Neuronal stem cell (in vitro differentiated cells): ENCODE data around the gene NAAA. TPM values are rescaled to one million over a fixed set of nuclear protein-coding genes. Genes with fewer than 3 reads are reported as not detected.

Experiments used
- DNase-seq: peaks from one replicate; pipeline ENCODE4 v3.0.0-alpha.2; 2013; ENCODE audit warnings: low spot score
- H2AFZ ChIP-seq: one replicate; pipeline ENCODE4 v1.6.1; 2013; ENCODE audit warnings: mild to moderate bottlenecking, low read length, inconsistent platforms
- H2AK5ac ChIP-seq: 2 replicates; pipeline ENCODE4 v1.6.1; 2013; ENCODE audit warnings: low read depth, mild to moderate bottlenecking, inconsistent platforms, low read length, moderate library complexity, mixed read lengths
- H2BK120ac ChIP-seq: 2 replicates; pipeline ENCODE4 v1.6.1; 2013; ENCODE audit warnings: low read depth, mild to moderate bottlenecking, inconsistent platforms, low read length, moderate library complexity, mixed read lengths
- H2BK12ac ChIP-seq: one replicate; pipeline ENCODE4 v1.6.1; 2013; ENCODE audit warnings: low read length, inconsistent platforms
- H2BK15ac ChIP-seq: 2 replicates; pipeline ENCODE4 v1.6.1; 2013; ENCODE audit warnings: mild to moderate bottlenecking, low read length, inconsistent platforms, mixed read lengths
- H2BK5ac ChIP-seq: one replicate; pipeline ENCODE4 v1.6.1; 2013; ENCODE audit warnings: inconsistent platforms, mild to moderate bottlenecking, low read length, moderate library complexity
- H3K14ac ChIP-seq: one replicate; pipeline ENCODE4 v1.6.1; 2013; ENCODE audit warnings: low read length, inconsistent platforms
- H3K18ac ChIP-seq: 2 replicates; pipeline ENCODE4 v1.6.1; 2013; ENCODE audit warnings: low read length, inconsistent platforms
- H3K23ac ChIP-seq: 2 replicates; pipeline ENCODE4 v1.6.1; 2013; ENCODE audit warnings: low read depth, mild to moderate bottlenecking, mixed read lengths, low read length, inconsistent platforms; ENCODE audit not compliant: poor library complexity
- H3K27ac ChIP-seq: replicated peaks from 3 replicates; pipeline ENCODE4 v1.5.1; 2013; ENCODE audit warnings: low read length, inconsistent platforms
- H3K27me3 ChIP-seq, 3 experiments: 2 replicates each; pipeline ENCODE4 v1.6.1; 2013; ENCODE audit warnings: low read length in 3 of 3, mild to moderate bottlenecking in 2 of 3, inconsistent platforms in 1 of 3, low read depth in 1 of 3, mixed read lengths in 1 of 3, moderate library complexity in 1 of 3; ENCODE audit not compliant: control insufficient read depth in 3 of 3, insufficient read depth in 3 of 3
- H3K36me3 ChIP-seq, 2 donors: replicated peaks in 1 of 2; 2 replicates each; pipeline ENCODE4 v1.6.1; 2013; ENCODE audit warnings: low read length in 2 of 2; ENCODE audit not compliant: control insufficient read depth in 2 of 2, insufficient read depth in 2 of 2
- H3K4ac ChIP-seq: 2 replicates; pipeline ENCODE4 v1.6.1; 2013; ENCODE audit warnings: inconsistent platforms, mild to moderate bottlenecking, low read length, moderate library complexity
- H3K4me1 ChIP-seq, 2 donors: 1 replicate in 1 of 2; 2 replicates in 1 of 2; pipeline ENCODE4 v1.6.1; 2013; ENCODE audit warnings: low read length in 2 of 2, low read depth in 1 of 2; ENCODE audit not compliant: control insufficient read depth in 2 of 2, insufficient read depth in 1 of 2
- H3K4me2 ChIP-seq: one replicate; pipeline ENCODE4 v1.6.1; 2013; ENCODE audit warnings: mild to moderate bottlenecking, low read length, inconsistent platforms; ENCODE audit not compliant: insufficient read depth, poor library complexity, severe bottlenecking
- H3K4me3 ChIP-seq, 2 donors: 2 replicates each; pipeline ENCODE4 v1.5.1; 2013; ENCODE audit warnings: low read length in 2 of 2, mild to moderate bottlenecking in 2 of 2, inconsistent platforms in 1 of 2, moderate library complexity in 1 of 2
- H3K79me1 ChIP-seq: one replicate; pipeline ENCODE4 v1.6.1; 2013; ENCODE audit warnings: low read depth, mild to moderate bottlenecking, inconsistent platforms, low read length, moderate library complexity
- H3K9ac ChIP-seq: one replicate; pipeline ENCODE4 v1.6.1; 2013; ENCODE audit warnings: mild to moderate bottlenecking, low read depth, low read length, inconsistent platforms; ENCODE audit not compliant: poor library complexity
- H3K9me3 ChIP-seq, 2 donors: replicated peaks in 1 of 2; 2 replicates each; pipeline versions ENCODE3 to v1.6.1; 2013; ENCODE audit warnings: low read length in 2 of 2, mild to moderate bottlenecking in 2 of 2, inconsistent platforms in 1 of 2, low read depth in 1 of 2, mixed read lengths in 1 of 2, moderate library complexity in 1 of 2; ENCODE audit not compliant: control insufficient read depth in 2 of 2, insufficient read depth in 1 of 2
- H4K8ac ChIP-seq: one replicate; pipeline ENCODE4 v1.6.1; 2013; ENCODE audit warnings: low read depth, mild to moderate bottlenecking, inconsistent platforms, low read length, moderate library complexity
- H4K91ac ChIP-seq: one replicate; pipeline ENCODE4 v1.6.1; 2013; ENCODE audit warnings: low read length, low read depth, mild to moderate bottlenecking, inconsistent platforms; ENCODE audit not compliant: poor library complexity
- WGBS, 2 donors: extraction: QIAGEN DNeasy Blood & Tissue Kit; methylation state at CpG; one replicate each; pipeline ENCODE4 v1.1.7; 2013; ENCODE audit warnings: missing lambda C conversion rate in 2 of 2, mixed read lengths in 1 of 2; ENCODE audit not compliant: insufficient read length in 2 of 2, insufficient replicate concordance in 1 of 2; ENCODE audit errors: extremely low coverage in 2 of 2; 5-methylcytosine and 5-hydroxymethylcytosine counted together
- polyA plus RNA-seq, 2 experiments: library from polyadenylated mRNA; stranded (reverse); fragments of 200-250 nt; gene quantifications; one replicate each; pipeline ENCODE4 v1.2.3, GENCODE V29; 2013

The NAAA gene
- polyA plus RNA-seq (2013, experiment 1 of 2): 1.7 TPM
- 1.5 TPM for polyA plus RNA-seq (2013, experiment 2 of 2)

DNA sequence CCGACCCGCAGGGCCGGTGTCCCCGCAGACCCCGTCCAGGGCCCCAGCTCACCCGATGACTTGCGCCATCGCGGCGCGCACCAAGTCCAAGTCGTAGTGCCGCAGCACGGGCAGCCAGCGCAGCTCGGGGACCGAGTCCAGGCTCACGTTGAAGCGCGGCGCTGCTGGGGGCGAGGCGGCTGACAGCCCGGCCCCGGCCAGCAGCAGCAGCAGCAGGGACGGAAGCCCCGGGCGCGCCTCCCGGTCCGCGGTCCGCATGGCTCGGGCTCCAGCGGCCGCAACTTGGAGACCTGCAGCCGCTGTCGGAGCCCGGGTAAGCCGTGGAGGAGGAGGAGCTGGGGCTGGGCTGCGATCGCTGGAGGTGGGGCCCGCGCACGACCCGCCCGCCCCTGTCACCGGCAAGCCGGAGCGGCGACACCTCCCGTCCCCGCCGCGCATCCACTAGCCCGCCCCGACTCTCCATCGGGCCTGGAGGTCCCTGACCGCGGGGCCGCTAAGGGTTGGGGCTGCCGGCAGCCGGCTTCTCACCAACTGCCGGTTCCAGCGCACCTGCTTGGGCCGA, at the start of gene NAAA:
TSS of gene NAAA (minus strand) at position 322 of the 562 bp plus-strand sequence. CDS start at position 258, 64 bp downstream.
- Histone ChIP-seq H4K91ac (no peak within 1 kb of the TSS), H2AK5ac (peak within 1 kb of the TSS; percentile 62), H3K4ac (no peak within 1 kb of the TSS), H3K27me3 (peaks cover 0 to 3% (median 0%) of the 10 kb centered on the region in 3 experiments), H2BK5ac (peak within 1 kb of the TSS; percentile 66), H3K4me1 (no peaks in the 10 kb centered on the region), H3K23ac (peak within 1 kb of the TSS; percentile 93), H2BK120ac (no peak within 1 kb of the TSS), H3K14ac (peak within 1 kb of the TSS; percentile 67), H3K36me3 (peaks cover 1 to 15% of the 10 kb centered on the region in 2 donors), H2BK15ac (no peak within 1 kb of the TSS), H2BK12ac (peak within 1 kb of the TSS; percentile 75), H3K4me3 (peak within 1 kb of the TSS; percentile 64 to 88), H3K18ac (peak within 1 kb of the TSS; percentile 92), H3K4me2 (peak within 1 kb of the TSS; percentile 100), H3K27ac (no peak within 1 kb of the TSS), H3K9ac (peak within 1 kb of the TSS; percentile 88), H4K8ac (peak within 1 kb of the TSS; percentile 23), H2AFZ (peak within 1 kb of the TSS; percentile 98), H3K79me1 (no peaks in the 10 kb centered on the region), H3K9me3 (peaks cover 0 to 4% of the 10 kb centered on the region in 2 donors)
- no CpG with 5 or more reads among the region's 66 CpGs for WGBS, 2 donors
- peak; percentile 77 for DNase-seq

- peak overlapping the region; percentile 87 to 95 for H3K4me3 ChIP-seq
- no peak overlapping the region for H3K23ac ChIP-seq
- H2BK12ac ChIP-seq: no peak overlapping the region
- DNase-seq: no peak
- H3K9ac ChIP-seq: no peak overlapping the region
- no peaks in the 10 kb centered on the region for H3K9me3 ChIP-seq
- no peaks in the 10 kb centered on the region for H3K27me3 ChIP-seq
- H3K4me2 ChIP-seq: peak overlapping the region; percentile 74
- H2AFZ ChIP-seq: peak overlapping the region; percentile 93
- no CpG with 5 or more reads among the region's 20 CpGs for WGBS, 2 donors
- H4K91ac ChIP-seq: no peak overlapping the region
- no peak overlapping the region for H2BK5ac ChIP-seq
- H2BK120ac ChIP-seq: no peak overlapping the region
- H3K27ac ChIP-seq: no peak overlapping the region
- H3K36me3 ChIP-seq: peaks cover 0 to 7% of the 10 kb centered on the region in 2 donors
- H3K4me1 ChIP-seq: peaks cover 5 to 6% of the 10 kb centered on the region in 2 donors
- no peak overlapping the region for H2BK15ac ChIP-seq
- no peak overlapping the region for H3K14ac ChIP-seq
- H2AK5ac ChIP-seq: no peak overlapping the region
- no peak overlapping the region for H3K4ac ChIP-seq
- H3K79me1 ChIP-seq: peaks cover 2% of the 10 kb centered on the region
- no peak overlapping the region for H4K8ac ChIP-seq
- no peak overlapping the region for H3K18ac ChIP-seq
Observed at GRCh38 chr4:75989846-75990528, 49.2 kb upstream of the NAAA start.

DNA sequence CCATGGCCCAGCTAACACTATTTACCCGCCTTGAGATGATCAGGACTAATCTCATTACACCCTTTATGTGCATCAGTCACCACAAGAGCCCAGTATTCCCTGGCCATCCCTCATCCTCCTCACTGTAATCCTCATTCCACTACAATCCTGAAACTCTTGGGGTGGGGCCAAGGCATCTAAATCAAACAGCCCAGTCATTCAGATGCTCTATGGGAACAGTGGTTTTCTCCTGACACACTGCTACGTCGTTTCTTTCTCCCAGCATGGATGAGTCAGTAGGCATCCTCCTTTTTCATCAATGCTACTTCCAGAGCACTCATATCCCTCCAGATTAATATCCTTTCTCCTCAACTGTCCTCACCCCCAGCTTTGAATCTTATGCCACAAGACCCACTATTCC, 44.3 kb upstream of the NAAA start:
- Histone ChIP-seq H3K18ac (no peak overlapping the region), H3K14ac (no peak overlapping the region), H2BK5ac (no peak overlapping the region), H3K4ac (no peak overlapping the region), H3K36me3 (peaks cover 4 to 37% of the 10 kb centered on the region in 2 donors), H2BK15ac (no peak overlapping the region), H2AK5ac (no peak overlapping the region), H2BK12ac (no peak overlapping the region), H2AFZ (no peak overlapping the region), H3K9me3 (no peaks in the 10 kb centered on the region), H3K4me2 (no peak overlapping the region), H4K91ac (no peak overlapping the region), H3K4me3 (no peak overlapping the region), H3K27me3 (no peaks in the 10 kb centered on the region), H3K23ac (no peak overlapping the region), H3K9ac (no peak overlapping the region), H3K79me1 (peaks cover 2% of the 10 kb centered on the region), H3K27ac (no peak overlapping the region), H2BK120ac (no peak overlapping the region), H4K8ac (no peak overlapping the region), H3K4me1 (peaks cover 5 to 6% of the 10 kb centered on the region in 2 donors)
- no peak for DNase-seq
- no CpG with 5 or more reads among the region's 3 CpGs for WGBS, 2 donors

DNA sequence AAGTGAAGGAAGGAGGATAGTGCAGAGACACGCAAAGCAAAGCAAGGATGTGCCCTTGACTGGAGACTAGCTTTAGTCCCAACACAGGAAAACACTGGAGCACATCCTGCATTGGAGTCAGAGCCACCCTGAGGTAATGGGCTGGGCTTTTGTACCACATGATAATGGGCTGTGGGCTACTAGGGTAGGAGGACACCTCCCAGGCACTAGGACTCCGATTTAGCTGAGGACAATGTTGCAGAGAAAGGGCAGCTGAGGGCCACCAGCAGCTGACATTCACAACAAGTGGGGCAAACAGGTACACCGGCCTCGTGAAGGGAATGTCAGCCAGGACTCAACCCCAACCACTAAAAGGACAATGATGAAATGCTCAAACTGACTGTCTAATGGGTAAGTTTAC, 39.8 kb upstream of the NAAA start:
- no peak overlapping the region for H2AFZ ChIP-seq
- H3K18ac ChIP-seq: no peak overlapping the region
- peak overlapping the region; percentile 86 for H3K23ac ChIP-seq
- H2BK15ac ChIP-seq: no peak overlapping the region
- DNase-seq: no peak
- peaks cover 0 to 16% of the 10 kb centered on the region in 2 donors for H3K9me3 ChIP-seq
- no peak overlapping the region for H2BK120ac ChIP-seq
- H3K4me2 ChIP-seq: no peak overlapping the region
- no peak overlapping the region for H3K14ac ChIP-seq
- no peak overlapping the region for H3K27ac ChIP-seq
- H3K36me3 ChIP-seq: peaks cover 11 to 72% of the 10 kb centered on the region in 2 donors
- peak overlapping the region in 1 of 2 donors; percentile 19 for H3K4me3 ChIP-seq
- H3K9ac ChIP-seq: no peak overlapping the region
- no peaks in the 10 kb centered on the region for H3K79me1 ChIP-seq
- no peak overlapping the region for H4K8ac ChIP-seq
- no peak overlapping the region for H4K91ac ChIP-seq
- no peak overlapping the region for H2BK12ac ChIP-seq
- no peaks in the 10 kb centered on the region for H3K27me3 ChIP-seq
- no CpG with 5 or more reads among the region's 4 CpGs for WGBS, 2 donors
- no peak overlapping the region for H3K4ac ChIP-seq
- H2BK5ac ChIP-seq: no peak overlapping the region
- no peaks in the 10 kb centered on the region for H3K4me1 ChIP-seq
- H2AK5ac ChIP-seq: no peak overlapping the region
